Hematopoietic multipotent progenitor cell treated with erythropoietin and hydrocortisone succinate and interleukin-3 and kit ligand, for 6 days (in vitro differentiated cells): ENCODE results near the gene SNAP29.
"Not testable (repeated sequence)": the region's sequence is repeated elsewhere in the genome, so short reads cannot be mapped to it uniquely, and the experiment has no call there.

Source experiments
- DNase-seq: peaks from one replicate; pipeline ENCODE4 v3.0.0-alpha.2; 2015

Gene SNAP29

GRCh38 chr22:20903093-20903492, 44.3 kb downstream of the SNAP29 start:
- no peak for DNase-seq

GRCh38 chr22:20904008-20904979, 45.5 kb downstream of the SNAP29 start:
- peak; percentile 65 for DNase-seq

- no peak for DNase-seq
Observed at GRCh38 chr22:20904980-20905355, 46.2 kb downstream of the SNAP29 start.

GRCh38 chr22:20905415-20906386, 46.9 kb downstream of the SNAP29 start:
- DNase-seq, result no peak

- no peak for DNase-seq
Observed at GRCh38 chr22:20906387-20906767, 47.6 kb downstream of the SNAP29 start.

- DNase-seq, result not testable (repeated sequence)
Observed at GRCh38 chr22:20908717-20909116, 49.9 kb downstream of the SNAP29 start.

GRCh38 chr22:20909543-20910303, 50.9 kb downstream of the SNAP29 start:
- no peak for DNase-seq

GRCh38 chr22:20912494-20912893, 53.7 kb downstream of the SNAP29 start:
- no peak for DNase-seq

GRCh38 chr22:20916916-20917810, 58.4 kb downstream of the SNAP29 start, which contains the start of gene CRKL:
Gene CRKL (plus strand): TSS chr22:20917407. CDS start chr22:20917935, 528 bp downstream.
- DNase-seq, result peak; percentile 98

- DNase-seq, result peak; percentile 38
Observed at GRCh38 chr22:20918663-20919218, 59.9 kb downstream of the SNAP29 start.

GRCh38 chr22:20919718-20920117, 60.9 kb downstream of the SNAP29 start:
- DNase-seq, result no peak

- no peak for DNase-seq
Observed at GRCh38 chr22:20920881-20921203, 62.0 kb downstream of the SNAP29 start.

- no peak for DNase-seq
Observed at GRCh38 chr22:20922141-20922751, 63.4 kb downstream of the SNAP29 start.

GRCh38 chr22:20926243-20926642, 67.4 kb downstream of the SNAP29 start:
- no peak for DNase-seq

GRCh38 chr22:20927940-20928572, 69.2 kb downstream of the SNAP29 start:
- DNase-seq, result no peak

- DNase-seq, result no peak
Observed at GRCh38 chr22:20928573-20928967, 69.8 kb downstream of the SNAP29 start.

- DNase-seq, result no peak
Observed at GRCh38 chr22:20930004-20930403, 71.2 kb downstream of the SNAP29 start.

GRCh38 chr22:20930435-20930834, 71.6 kb downstream of the SNAP29 start:
- DNase-seq, result not testable (repeated sequence)

- no peak for DNase-seq
Observed at GRCh38 chr22:20931126-20931654, 72.4 kb downstream of the SNAP29 start.

GRCh38 chr22:20933910-20934309, 75.1 kb downstream of the SNAP29 start:
- DNase-seq, result no peak
